NB4 (cell line): ENCODE data around the gene ZFHX3.

ENCODE experiments used
- CTCF ChIP-seq: IDR thresholded peaks from one replicate; pipeline ENCODE4 v1.5.1; 2012; ENCODE audit warnings: low read depth, low read length
- MAX ChIP-seq: IDR thresholded peaks from 2 replicates; pipeline ENCODE4 v1.6.1; 2011; ENCODE audit warnings: low read depth, low read length
- POLR2A ChIP-seq: IDR thresholded peaks from 2 replicates; pipeline ENCODE4 v1.6.1; 2011; ENCODE audit warnings: mild to moderate bottlenecking; ENCODE audit not compliant: insufficient read length; ENCODE audit errors: extremely low read depth

DNA sequence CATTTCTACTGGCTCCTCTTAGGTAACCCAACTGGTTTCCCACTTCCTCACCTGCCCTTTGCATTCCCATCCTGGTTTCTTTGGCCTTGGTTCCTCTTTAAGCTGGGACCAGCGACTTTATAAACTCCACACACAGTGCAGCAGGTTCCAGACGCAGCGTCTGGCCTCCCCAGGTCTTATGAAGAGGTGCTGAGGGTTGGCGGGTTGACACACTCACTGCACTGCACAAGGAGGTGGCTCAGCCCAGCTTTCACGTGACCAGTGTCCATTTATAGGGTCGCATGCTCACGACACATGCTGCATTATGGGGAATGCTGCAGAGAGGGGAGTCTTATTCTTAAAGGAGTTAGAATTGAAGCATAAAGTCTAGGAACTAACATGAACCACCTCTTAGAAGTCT, 70.8 kb downstream of the ZFHX3 start:
- TF ChIP-seq MAX (no peak), CTCF (no peak), POLR2A (no peak)
